ENCODE measurements around the gene MYO7A.

- TF ChIP-seq, protein P1, sequence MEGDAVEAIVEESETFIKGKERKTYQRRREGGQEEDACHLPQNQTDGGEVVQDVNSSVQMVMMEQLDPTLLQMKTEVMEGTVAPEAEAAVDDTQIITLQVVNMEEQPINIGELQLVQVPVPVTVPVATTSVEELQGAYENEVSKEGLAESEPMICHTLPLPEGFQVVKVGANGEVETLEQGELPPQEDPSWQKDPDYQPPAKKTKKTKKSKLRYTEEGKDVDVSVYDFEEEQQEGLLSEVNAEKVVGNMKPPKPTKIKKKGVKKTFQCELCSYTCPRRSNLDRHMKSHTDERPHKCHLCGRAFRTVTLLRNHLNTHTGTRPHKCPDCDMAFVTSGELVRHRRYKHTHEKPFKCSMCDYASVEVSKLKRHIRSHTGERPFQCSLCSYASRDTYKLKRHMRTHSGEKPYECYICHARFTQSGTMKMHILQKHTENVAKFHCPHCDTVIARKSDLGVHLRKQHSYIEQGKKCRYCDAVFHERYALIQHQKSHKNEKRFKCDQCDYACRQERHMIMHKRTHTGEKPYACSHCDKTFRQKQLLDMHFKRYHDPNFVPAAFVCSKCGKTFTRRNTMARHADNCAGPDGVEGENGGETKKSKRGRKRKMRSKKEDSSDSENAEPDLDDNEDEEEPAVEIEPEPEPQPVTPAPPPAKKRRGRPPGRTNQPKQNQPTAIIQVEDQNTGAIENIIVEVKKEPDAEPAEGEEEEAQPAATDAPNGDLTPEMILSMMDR (IDR thresholded peaks at IDR 0.05): no peak
- TF ChIP-seq ZFX (IDR thresholded peaks at IDR 0.05; ENCODE audit: borderline replicate concordance): no peak
These were observed 25.5 kb upstream of the MYO7A start, which contains the start of gene OMP for GRCh38 chr11:77102246-77103210.
